ENCODE measurements around the gene MT3.

- TF ChIP-seq CTCF (conservative IDR thresholded peaks at IDR 0.05 in 1 of 2, IDR thresholded peaks at IDR 0.05 in 1 of 2; ENCODE audit: extremely low read depth in 1 of 2, insufficient read depth in 1 of 2, low read depth in 1 of 2, low read length in 2 of 2) (no peak), EZH2 (IDR thresholded peaks at IDR 0.05; ENCODE audit: borderline replicate concordance, low read length) (no peak)
Observed at GRCh38 chr16:56564793-56565477, 24.4 kb upstream of the MT3 start, which contains the start of gene MT4.

All from mammary epithelial cell (primary cell).